HepG2 (cell line): ENCODE measurements around the gene NFKBIZ. TPM values are rescaled to one million over a fixed set of nuclear protein-coding genes. Genes with fewer than 3 reads are reported as not detected.

Source experiments
- ARNT ChIP-seq: fragments of 450-650 bp; IDR thresholded peaks from 2 replicates; pipeline ENCODE4 v1.6.1; 2017
- EED ChIP-seq: sonication (generic); formaldehyde crosslinking; IDR thresholded peaks from 2 replicates; pipeline ENCODE4 v1.5.0; 2020; ENCODE audit warnings: mild to moderate bottlenecking, missing genetic modification reagents
- FIP1L1 ChIP-seq: fragments of 200-400 bp; formaldehyde crosslinking; IDR thresholded peaks from 2 replicates; pipeline ENCODE4 v1.6.1; 2018; ENCODE audit warnings: low read depth, mild to moderate bottlenecking, low read length, moderate library complexity, borderline replicate concordance; ENCODE audit not compliant: insufficient read depth
- FOSL1 ChIP-seq: sonication (generic); formaldehyde crosslinking; IDR thresholded peaks from 2 replicates; pipeline ENCODE4 v1.9.0; 2021; ENCODE audit warnings: missing genetic modification reagents, borderline replicate concordance
- FOXO1 ChIP-seq: sonication (generic); formaldehyde crosslinking; IDR thresholded peaks from 2 replicates; pipeline ENCODE4 v1.4.0; 2020; ENCODE audit warnings: missing genetic modification reagents
- HCFC1 ChIP-seq: fragments of 150-350 bp; IDR thresholded peaks from 2 replicates; pipeline ENCODE4 v1.6.1; 2014; ENCODE audit warnings: low read depth, low read length
- JUNB ChIP-seq: sonication (generic); formaldehyde crosslinking; IDR thresholded peaks from 2 replicates; pipeline ENCODE4 v1.8.0; 2022; ENCODE audit warnings: missing genetic modification reagents, mild to moderate bottlenecking, borderline replicate concordance
- PCBP2 ChIP-seq: fragments of 200-400 bp; formaldehyde crosslinking; optimal IDR thresholded peaks from 2 replicates; pipeline ENCODE3; 2018; ENCODE audit warnings: low read length, low read depth; ENCODE audit not compliant: poor library complexity, severe bottlenecking
- PRPF4 ChIP-seq: fragments of 200-400 bp; formaldehyde crosslinking; IDR thresholded peaks from 2 replicates; pipeline ENCODE4 v1.6.1; 2016; ENCODE audit warnings: low read length, low read depth; ENCODE audit not compliant: poor library complexity, severe bottlenecking
- SNAPC2 ChIP-seq: sonication (generic); formaldehyde crosslinking; IDR thresholded peaks from 2 replicates; pipeline ENCODE4 v1.8.1; 2022; ENCODE audit warnings: mild to moderate bottlenecking, missing genetic modification reagents
- ZNF24 ChIP-seq: fragments of 450-650 bp; IDR thresholded peaks from 2 replicates; pipeline ENCODE4 v1.6.1; 2017; ENCODE audit warnings: antibody characterized with exemption, mild to moderate bottlenecking
- ZNF350 ChIP-seq: sonication (generic); formaldehyde crosslinking; IDR thresholded peaks from 2 replicates; pipeline ENCODE4 v1.4.0; 2020; ENCODE audit warnings: mild to moderate bottlenecking, low read depth, missing genetic modification reagents, borderline replicate concordance
- ZNF367 ChIP-seq: sonication (generic); formaldehyde crosslinking; IDR thresholded peaks from 2 replicates; pipeline ENCODE4 v1.4.0; 2020; ENCODE audit warnings: missing genetic modification reagents, borderline replicate concordance
- ZNF460 ChIP-seq: sonication (generic); formaldehyde crosslinking; IDR thresholded peaks from 2 replicates; pipeline ENCODE4 v1.5.1; 2020; ENCODE audit warnings: missing genetic modification reagents, mild to moderate bottlenecking, borderline replicate concordance
- ZNF570 ChIP-seq: sonication (generic); formaldehyde crosslinking; IDR thresholded peaks from 2 replicates; pipeline ENCODE4 v1.4.0; 2020; ENCODE audit warnings: mild to moderate bottlenecking, missing genetic modification reagents, borderline replicate concordance
- ZNF678 ChIP-seq: sonication (generic); formaldehyde crosslinking; IDR thresholded peaks from 2 replicates; pipeline ENCODE4 v1.4.0; 2020; ENCODE audit warnings: mild to moderate bottlenecking, missing genetic modification reagents
- ZNF75D ChIP-seq: sonication (generic); formaldehyde crosslinking; IDR thresholded peaks from 2 replicates; pipeline ENCODE4 v1.8.1; 2023; ENCODE audit warnings: missing genetic modification reagents, mild to moderate bottlenecking, borderline replicate concordance
- ZNF781 ChIP-seq: sonication (generic); formaldehyde crosslinking; IDR thresholded peaks from 2 replicates; pipeline ENCODE4 v1.5.1; 2020; ENCODE audit warnings: borderline replicate concordance, mild to moderate bottlenecking, missing genetic modification reagents; ENCODE audit errors: not compliant biosample characterization
- ZNF839 ChIP-seq: sonication (generic); formaldehyde crosslinking; IDR thresholded peaks from 2 replicates; pipeline ENCODE4 v1.4.0; 2020; ENCODE audit warnings: missing genetic modification reagents, mild to moderate bottlenecking, borderline replicate concordance
- polyA plus RNA-seq, 8 experiments: library from polyadenylated mRNA; depleted of rRNA in 3 of 8; stranded (reverse) in 7 of 8; unstranded in 1 of 8; fragments of >200 nt; fragmentation: Illumina TruSeq in 4 of 8; extraction: Trizol in 4 of 8; gene quantifications; 2 replicates each; pipeline versions ENCODE4 v1.2.1 to v1.2.3, GENCODE V29; 2011 to 2016; ENCODE audit warnings: low read depth in 4 of 8, missing spikeins in 1 of 8, mixed read lengths in 1 of 8; ENCODE audit not compliant: insufficient read depth in 1 of 8
- total RNA-seq, 5 experiments: library from RNA; depleted of rRNA; stranded (reverse); fragments of >200 nt; fragmentation: Illumina TruSeq; extraction: Trizol; gene quantifications; 2 replicates each; pipeline ENCODE4 v1.2.3, GENCODE V29; 2016; ENCODE audit warnings: low read depth in 1 of 5
- TF ChIP-seq, protein P1 (sequence below): sonication (generic); formaldehyde crosslinking; IDR thresholded peaks from 2 replicates; pipeline ENCODE4 v1.9.0; 2021; ENCODE audit warnings: mild to moderate bottlenecking, missing genetic modification reagents
- TF ChIP-seq, protein P2 (sequence below): fragments of 450-650 bp; IDR thresholded peaks from 2 replicates; pipeline ENCODE4 v1.6.1; 2016

Gene NFKBIZ
- total and polyA plus RNA-seq, 2 of the 13 experiments (the other 11 are each of a cell fraction or from before 2014, with no cell fraction given), result 25.9 to 60.6 TPM

DNA sequence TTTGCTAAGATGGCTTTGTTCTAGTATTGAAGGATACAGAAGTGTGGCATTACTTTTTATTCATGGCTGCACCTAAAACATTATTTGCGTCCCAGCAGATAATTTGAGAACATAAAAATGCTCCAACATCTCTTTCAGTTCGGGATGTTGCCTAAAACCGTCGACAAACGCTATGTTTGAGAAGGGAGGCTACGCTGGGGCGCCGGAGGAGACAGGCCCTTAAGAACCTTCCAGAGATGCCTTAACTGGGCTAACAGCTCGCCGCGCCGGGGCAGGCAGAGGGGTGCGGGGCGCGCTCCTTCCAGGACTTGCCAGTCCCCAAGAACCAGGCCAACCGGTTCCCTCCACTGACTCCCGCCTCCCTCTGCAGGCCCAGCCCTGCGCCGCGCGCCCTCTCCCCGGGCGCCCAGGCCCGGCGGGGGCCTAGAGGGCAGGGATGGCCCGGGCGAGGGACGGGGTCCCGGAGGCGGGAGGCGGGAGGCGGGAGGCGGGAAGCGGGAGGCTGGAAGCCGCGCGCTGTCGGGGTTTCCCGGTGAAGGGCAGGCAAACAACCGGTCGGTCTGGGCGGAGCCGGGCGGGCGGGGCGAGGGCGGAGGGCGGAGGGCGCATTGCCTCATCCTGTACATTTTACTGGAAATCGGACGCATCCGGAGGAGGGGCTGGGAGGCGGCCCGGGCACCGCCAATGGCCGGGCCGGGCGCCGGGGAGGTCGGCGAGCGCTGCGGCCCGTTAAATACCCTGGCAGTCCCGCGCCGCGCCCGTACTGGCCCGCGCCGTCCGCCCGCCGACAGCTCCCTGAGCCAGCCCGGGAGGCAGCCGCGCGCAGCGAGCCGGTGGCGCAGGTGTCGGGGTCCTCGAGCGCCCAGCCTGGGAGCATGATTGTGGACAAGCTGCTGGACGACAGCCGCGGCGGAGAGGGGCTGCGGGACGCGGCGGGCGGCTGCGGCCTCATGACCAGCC, at the start of gene NFKBIZ (continued):
- TF ChIP-seq EED, result peak; percentile 69
- no peak for TF ChIP-seq FIP1L1
- no peak for TF ChIP-seq ZNF460
- TF ChIP-seq, protein P1, sequence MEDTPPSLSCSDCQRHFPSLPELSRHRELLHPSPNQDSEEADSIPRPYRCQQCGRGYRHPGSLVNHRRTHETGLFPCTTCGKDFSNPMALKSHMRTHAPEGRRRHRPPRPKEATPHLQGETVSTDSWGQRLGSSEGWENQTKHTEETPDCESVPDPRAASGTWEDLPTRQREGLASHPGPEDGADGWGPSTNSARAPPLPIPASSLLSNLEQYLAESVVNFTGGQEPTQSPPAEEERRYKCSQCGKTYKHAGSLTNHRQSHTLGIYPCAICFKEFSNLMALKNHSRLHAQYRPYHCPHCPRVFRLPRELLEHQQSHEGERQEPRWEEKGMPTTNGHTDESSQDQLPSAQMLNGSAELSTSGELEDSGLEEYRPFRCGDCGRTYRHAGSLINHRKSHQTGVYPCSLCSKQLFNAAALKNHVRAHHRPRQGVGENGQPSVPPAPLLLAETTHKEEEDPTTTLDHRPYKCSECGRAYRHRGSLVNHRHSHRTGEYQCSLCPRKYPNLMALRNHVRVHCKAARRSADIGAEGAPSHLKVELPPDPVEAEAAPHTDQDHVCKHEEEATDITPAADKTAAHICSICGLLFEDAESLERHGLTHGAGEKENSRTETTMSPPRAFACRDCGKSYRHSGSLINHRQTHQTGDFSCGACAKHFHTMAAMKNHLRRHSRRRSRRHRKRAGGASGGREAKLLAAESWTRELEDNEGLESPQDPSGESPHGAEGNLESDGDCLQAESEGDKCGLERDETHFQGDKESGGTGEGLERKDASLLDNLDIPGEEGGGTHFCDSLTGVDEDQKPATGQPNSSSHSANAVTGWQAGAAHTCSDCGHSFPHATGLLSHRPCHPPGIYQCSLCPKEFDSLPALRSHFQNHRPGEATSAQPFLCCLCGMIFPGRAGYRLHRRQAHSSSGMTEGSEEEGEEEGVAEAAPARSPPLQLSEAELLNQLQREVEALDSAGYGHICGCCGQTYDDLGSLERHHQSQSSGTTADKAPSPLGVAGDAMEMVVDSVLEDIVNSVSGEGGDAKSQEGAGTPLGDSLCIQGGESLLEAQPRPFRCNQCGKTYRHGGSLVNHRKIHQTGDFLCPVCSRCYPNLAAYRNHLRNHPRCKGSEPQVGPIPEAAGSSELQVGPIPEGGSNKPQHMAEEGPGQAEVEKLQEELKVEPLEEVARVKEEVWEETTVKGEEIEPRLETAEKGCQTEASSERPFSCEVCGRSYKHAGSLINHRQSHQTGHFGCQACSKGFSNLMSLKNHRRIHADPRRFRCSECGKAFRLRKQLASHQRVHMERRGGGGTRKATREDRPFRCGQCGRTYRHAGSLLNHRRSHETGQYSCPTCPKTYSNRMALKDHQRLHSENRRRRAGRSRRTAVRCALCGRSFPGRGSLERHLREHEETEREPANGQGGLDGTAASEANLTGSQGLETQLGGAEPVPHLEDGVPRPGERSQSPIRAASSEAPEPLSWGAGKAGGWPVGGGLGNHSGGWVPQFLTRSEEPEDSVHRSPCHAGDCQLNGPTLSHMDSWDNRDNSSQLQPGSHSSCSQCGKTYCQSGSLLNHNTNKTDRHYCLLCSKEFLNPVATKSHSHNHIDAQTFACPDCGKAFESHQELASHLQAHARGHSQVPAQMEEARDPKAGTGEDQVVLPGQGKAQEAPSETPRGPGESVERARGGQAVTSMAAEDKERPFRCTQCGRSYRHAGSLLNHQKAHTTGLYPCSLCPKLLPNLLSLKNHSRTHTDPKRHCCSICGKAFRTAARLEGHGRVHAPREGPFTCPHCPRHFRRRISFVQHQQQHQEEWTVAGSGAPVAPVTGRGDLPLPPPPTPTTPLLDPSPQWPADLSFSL, result no peak
- TF ChIP-seq ZNF839 (CRISPR knock-in tag), result no peak; the same call in 1 of the 2 replicates
- peak; percentile 40; the same call in 1 of the 2 replicates for TF ChIP-seq SNAPC2
- TF ChIP-seq ZNF367, result no peak; the same call in 1 of the 2 replicates
- TF ChIP-seq ZNF570, result no peak
- TF ChIP-seq PCBP2, result no peak
- TF ChIP-seq FOSL1 (CRISPR knock-in tag), result no peak
- no peak for TF ChIP-seq ZNF350
- TF ChIP-seq ZNF75D (CRISPR knock-in tag), result no peak
- TF ChIP-seq, protein P2, sequence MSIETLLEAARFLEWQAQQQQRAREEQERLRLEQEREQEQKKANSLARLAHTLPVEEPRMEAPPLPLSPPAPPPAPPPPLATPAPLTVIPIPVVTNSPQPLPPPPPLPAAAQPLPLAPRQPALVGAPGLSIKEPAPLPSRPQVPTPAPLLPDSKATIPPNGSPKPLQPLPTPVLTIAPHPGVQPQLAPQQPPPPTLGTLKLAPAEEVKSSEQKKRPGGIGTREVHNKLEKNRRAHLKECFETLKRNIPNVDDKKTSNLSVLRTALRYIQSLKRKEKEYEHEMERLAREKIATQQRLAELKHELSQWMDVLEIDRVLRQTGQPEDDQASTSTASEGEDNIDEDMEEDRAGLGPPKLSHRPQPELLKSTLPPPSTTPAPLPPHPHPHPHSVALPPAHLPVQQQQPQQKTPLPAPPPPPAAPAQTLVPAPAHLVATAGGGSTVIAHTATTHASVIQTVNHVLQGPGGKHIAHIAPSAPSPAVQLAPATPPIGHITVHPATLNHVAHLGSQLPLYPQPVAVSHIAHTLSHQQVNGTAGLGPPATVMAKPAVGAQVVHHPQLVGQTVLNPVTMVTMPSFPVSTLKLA, result no peak
- peak; percentile 67; the same call in 1 of the 2 replicates for TF ChIP-seq FOXO1 (CRISPR knock-in tag)
- TF ChIP-seq ARNT, result no peak
- no peak for TF ChIP-seq JUNB (CRISPR knock-in tag)
- no peak for TF ChIP-seq HCFC1
- no peak for TF ChIP-seq PRPF4
- TF ChIP-seq ZNF24, result 0 out of 2 replicates have a peak, but pooled peaks have one; percentile 17
- no peak for TF ChIP-seq ZNF678
- no peak for TF ChIP-seq ZNF781
